ENCODE data around the gene PLAC8.
A peak's percentile ranks its signal among the peaks of the same experiment; 100 is the strongest.
"Not testable (repeated sequence)": the region's sequence is repeated elsewhere in the genome, so short reads cannot be mapped to it uniquely, and the experiment has no call there.

PLAC8 gene

DNA sequence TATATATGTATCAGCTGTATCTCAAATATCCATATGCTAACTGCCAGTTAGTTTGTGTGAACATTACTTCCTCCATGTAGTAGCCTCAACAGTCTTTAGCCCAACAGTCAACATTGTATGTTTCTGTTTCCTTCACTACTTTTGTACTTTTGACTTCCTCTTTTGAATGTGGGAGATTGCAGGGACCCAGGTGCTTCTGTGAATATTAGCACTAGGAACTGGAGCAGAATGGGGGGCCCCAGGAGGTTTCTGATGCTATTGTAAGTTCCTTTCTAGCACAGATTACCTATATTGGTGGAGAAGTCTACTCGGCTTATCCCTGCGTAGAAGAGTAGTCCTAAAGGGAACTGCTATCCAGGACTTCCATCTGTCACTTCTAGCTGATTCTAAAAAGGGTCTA lies 2.3 kb downstream of the PLAC8 start:
- DNase-seq (ENCODE audit: low spot score) = no peak

DNA sequence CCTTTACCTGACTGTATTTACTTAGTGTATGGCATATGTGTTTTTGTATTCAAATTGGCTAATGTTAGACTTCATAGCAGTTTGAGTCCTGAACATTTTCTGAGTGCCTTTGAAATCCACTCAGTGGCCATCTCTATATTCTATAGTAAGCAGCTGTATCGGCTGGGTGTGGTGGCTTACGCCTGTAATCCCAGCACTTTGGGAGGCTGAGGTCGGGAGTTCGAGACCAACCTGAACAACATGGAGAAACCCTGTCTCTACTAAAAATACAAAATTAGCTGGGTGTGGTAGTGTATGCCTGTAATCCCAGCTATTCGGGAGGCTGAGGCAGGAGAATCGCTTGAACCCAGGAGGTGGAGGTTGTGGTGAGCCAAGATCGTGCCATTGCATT lies 2.8 kb downstream of the PLAC8 start:
- DNase-seq (ENCODE audit: low spot score) = not testable (repeated sequence)

- no peak for DNase-seq (ENCODE audit: low spot score)
Measured at GRCh38 chr4:83110970-83111750, 3.4 kb downstream of the PLAC8 start.

DNA sequence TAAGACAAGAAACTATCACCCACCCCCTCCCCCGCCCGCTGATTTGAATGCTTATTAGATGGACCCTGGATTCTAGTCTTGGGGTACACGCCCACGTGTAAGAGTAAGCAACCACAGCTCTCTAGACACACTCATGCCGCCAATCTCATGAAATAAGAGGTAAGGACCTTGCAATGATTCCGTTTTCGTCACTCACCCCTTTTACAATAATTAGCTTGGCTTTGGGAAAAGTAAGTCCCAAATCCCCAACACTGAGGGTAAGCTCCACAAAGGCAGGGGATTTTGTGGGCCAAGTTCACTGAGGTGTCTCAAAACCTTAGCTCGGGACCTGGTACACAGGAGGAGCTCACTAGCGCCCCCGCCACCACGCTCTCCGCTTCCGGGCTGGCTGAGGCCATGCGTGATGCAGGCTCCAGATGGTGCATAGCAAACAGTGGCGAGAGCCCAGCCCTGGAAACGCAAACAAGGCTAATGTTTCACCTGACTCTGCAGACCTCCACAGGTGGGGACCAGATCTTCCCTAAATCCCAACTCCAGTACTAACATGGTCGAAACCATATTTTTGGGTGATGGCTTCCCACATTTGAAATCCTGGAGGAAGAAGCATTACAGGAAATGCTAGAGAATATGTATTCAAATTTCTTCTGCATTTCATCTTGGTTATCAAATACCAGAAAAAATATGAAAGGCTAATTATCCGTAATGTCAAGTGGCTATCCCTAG lies 4.1 kb downstream of the PLAC8 start:
- DNase-seq (ENCODE audit: low spot score) = peak; percentile 80

GRCh38 chr4:83109480-83110222 lies 4.9 kb downstream of the PLAC8 start:
- peak; percentile 53 for DNase-seq (ENCODE audit: low spot score)

DNA sequence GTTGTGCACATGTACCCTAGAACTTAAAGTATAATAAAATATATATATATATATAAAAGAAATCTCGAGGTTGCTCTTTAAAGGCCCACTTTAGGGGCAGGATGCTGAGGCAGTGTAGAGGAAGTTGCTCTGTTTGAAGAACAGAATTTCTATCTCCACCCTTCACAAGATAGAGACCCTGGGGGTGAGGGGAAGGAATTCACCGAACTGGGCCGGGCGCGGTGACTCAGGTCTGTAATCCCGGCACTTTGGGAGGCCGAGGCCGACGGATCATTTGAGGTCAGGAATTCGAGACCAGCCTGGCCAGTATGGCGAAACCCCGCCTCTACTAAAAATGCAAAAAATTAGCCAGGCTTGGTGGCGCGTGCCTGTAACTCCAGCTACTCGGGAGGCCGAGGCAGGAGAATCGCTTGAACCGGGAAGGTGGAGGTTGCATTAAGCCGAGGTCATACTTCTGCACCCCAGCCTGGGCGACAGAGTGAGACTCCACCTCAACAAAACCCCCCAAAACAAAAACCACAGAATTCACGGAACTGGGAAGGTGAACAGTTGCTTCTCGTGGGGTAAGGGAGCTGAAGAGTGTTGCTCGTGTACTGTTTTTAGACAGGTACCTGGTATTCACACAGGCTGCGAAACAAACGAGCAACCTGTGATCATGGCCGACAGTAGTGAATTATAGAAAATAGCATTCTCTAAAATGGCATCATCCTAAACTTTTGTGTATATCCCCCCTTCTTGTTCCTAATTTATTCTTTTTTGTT lies 6.2 kb downstream of the PLAC8 start:
- no peak for DNase-seq (ENCODE audit: low spot score)

GRCh38 chr4:83107631-83108030 lies 6.9 kb downstream of the PLAC8 start:
- DNase-seq (ENCODE audit: low spot score) = no peak

DNA sequence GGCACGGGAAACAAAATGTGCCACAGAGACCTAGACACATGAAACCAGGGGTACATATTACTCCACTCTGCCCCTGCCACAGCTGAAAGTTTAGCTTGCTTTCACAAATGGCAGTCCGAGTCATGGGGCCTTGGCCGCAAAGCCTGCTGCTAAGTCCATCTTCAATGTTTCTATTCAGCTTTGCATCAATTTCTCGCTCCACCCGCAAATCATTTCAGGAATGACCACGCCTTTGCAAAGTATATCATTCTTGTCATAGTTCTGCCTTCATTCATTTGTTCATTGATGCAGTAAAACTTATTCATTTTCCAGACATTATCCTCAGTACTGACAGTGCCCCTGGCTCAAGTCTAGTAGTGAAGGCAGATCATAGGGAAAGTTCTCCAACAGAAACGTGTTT lies 9.5 kb downstream of the PLAC8 start:
- DNase-seq (ENCODE audit: low spot score) = no peak

DNA sequence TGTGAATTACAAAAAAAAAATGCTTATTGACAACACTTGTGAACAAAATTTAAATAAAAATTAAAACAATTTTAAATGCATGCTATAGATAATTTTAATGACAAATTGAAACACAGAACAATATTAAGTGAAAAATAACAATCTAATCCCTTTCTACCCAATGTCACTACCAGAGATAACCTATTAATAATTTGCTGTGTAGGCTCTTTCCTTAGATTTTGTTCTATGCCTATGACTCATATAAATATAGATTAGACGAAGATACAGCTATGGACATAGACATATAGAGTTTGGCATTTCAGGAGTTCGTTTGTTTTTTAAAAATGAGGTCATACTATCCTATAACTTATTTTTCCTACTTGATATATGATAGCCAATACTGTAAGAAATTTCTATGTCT lies 18.1 kb downstream of the PLAC8 start:
- DNase-seq (ENCODE audit: low spot score) = no peak

- DNase-seq (ENCODE audit: low spot score) = no peak
Measured at GRCh38 chr4:83093060-83093640, 21.4 kb downstream of the PLAC8 start.

DNA sequence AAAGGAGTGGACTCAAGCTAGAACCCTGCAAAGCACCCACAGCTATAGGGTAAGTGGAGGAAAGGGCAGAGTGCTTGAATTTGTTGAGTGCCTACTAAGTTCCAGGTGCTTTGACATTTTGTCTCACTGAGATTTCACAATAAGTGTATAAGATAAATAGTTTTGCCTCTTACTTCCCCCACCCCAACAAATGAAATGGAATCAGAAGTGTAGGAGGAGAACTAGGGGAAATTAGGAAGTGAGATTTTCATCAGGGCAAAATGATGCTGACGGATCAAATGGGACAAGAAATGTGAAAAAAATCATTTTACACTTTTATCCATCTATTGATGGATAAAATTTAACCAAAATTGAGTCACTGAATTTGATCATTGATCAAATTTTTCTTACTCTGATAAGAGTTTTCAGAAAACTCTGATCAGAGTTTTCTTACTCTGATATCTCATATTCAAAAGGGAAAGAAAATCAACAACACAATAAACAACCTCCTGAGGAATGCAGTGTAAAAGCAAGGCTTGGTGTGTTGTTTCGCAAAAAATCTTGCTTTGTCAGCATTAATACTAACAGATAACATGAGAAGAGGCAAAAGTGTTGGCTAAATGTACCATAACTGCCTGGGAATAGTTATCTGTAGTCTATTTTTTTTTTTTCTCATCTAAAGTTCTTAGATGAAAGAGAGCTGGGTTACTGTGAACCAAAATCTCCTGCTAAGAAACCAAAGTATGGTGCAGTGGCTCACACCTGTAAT lies 24.9 kb downstream of the PLAC8 start:
- no peak for DNase-seq (ENCODE audit: low spot score)

- DNase-seq (ENCODE audit: low spot score) = not testable (repeated sequence)
Measured at GRCh38 chr4:83084956-83085355, 29.6 kb downstream of the PLAC8 start.

- DNase-seq (ENCODE audit: low spot score) = no peak
Measured at GRCh38 chr4:83083925-83084475, 30.5 kb downstream of the PLAC8 start.

- DNase-seq (ENCODE audit: low spot score) = no peak
Measured at GRCh38 chr4:83082777-83083176, 31.8 kb downstream of the PLAC8 start.

DNA sequence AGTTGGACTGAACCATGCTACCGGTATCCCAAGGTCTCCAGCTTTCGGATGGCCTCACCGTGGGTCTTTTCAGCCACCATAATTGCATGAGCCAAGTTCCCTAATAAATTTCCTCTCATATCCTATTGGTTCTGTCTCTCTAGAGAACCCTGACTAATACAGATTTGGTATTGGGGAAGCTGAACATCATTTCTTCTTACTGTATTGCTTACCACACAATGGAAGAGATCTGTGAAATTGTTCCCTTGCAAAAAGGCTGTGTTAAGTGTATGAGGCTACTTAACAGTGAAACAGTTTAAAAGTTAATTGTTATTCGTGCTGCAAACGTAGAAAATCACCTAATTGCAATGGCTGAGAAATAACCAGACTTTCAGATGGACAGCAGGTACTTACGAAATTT lies 34.0 kb downstream of the PLAC8 start:
- DNase-seq (ENCODE audit: low spot score) = no peak

DNA sequence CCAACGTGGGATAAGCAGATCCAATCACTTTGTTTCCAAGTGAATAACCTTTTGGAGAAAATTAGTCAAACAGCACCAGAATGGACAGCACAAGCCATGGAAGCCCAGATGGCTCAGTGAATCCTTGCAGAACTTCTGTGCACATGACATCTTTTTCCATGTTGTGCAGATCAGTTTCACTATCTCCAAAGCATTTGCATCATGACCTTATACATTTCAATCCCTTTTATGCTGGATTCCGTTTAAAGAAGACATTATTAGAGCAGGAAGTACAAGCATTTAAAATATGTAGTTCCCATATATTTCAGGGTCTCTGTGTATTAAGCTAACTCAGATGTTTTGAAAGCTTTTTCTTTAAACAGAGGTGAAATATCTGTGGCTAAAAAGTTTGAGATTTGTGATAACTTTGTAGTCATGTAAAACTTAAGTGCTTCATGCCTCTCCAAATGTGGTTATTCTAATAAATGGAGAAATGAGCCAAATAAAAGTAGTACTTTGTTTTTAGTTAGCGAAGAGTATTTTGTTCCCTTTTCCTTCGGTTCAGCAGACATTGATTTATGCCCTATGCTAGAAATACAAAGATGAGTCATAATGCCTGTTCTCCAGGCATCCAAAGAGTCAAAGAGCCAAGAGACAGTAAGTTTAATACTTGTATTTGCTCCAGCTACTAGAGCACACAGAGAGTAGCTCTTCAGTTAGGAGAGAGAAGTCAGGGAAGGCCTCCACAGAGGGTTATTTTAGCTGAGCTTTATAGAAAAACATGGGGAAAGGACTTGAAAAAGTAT lies 39.0 kb downstream of the PLAC8 start:
- peak; percentile 33 for DNase-seq (ENCODE audit: low spot score)

GRCh38 chr4:83074783-83075182 lies 39.7 kb downstream of the PLAC8 start:
- not testable (repeated sequence) for DNase-seq (ENCODE audit: low spot score)

- peak; percentile 59 for DNase-seq (ENCODE audit: low spot score)
Measured at GRCh38 chr4:83074086-83074704, 40.3 kb downstream of the PLAC8 start.

DNA sequence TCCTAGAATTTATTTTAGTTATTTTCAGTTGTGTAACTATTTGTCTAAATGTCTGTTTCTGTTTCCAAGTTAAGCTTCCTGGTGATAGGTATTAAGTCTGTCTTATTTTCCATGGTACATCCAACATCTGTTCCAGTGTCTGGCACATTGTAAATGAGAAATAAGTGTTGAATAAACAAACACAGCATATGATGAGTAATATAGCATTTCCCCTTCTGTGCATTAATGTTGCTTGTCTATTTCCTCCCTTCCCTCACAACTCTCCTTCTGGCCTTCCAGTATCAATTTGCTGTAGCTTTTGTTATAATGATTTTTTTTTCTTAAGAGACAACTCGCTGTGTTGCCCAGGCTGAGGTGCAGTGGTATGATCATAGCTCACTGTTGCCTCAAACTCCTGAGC lies 43.4 kb downstream of the PLAC8 start:
- no peak for DNase-seq (ENCODE audit: low spot score)
